GM12878 (cell line): ENCODE measurements around the gene EOLA1. TPM values are rescaled to one million over a fixed set of nuclear protein-coding genes. Genes with fewer than 3 reads are reported as not detected.

Experiments
- ATAC-seq: fragments of 200-7000 bp; cut with Tn5 transposase; 3 replicates; pipeline ENCODE4 v1.9.1; 2020; ENCODE audit warnings: mild to moderate bottlenecking, moderate library complexity
- BruUV-seq: library from RNA; stranded (reverse); fragments of 400-500 nt; replicated peaks from 2 replicates; lab custom pipeline; 2021; lab: Mats Ljungman, UMichigan
- CTCF ChIA-PET: fragments of 300-600 bp; sonication (Branson Sonifier 250); formaldehyde crosslinking; extraction: SDS; loops from one replicate; lab custom pipeline; 2021; ENCODE audit warnings: inconsistent platforms; lab: Yijun Ruan, JAX
- POLR2A ChIA-PET: fragments of 350-600 bp; formaldehyde crosslinking; extraction: SDS; loops from one replicate; lab custom pipeline; 2021; ENCODE audit warnings: inconsistent platforms; lab: Charles Lee
- RAD21 ChIA-PET: fragments of 300-600 bp; sonication (Branson Sonifier 250); formaldehyde crosslinking; loops from one replicate; lab custom pipeline; 2023; ENCODE audit warnings: antibody characterized with exemption; ENCODE audit not compliant: unreplicated experiment; lab: Charles Lee
- SMC1A ChIA-PET: fragments of 300-600 bp; sonication (Branson Sonifier 250); formaldehyde crosslinking; loops from one replicate; lab custom pipeline; 2023; ENCODE audit not compliant: unreplicated experiment, uncharacterized antibody; lab: Charles Lee
- DNase-seq: peaks from one replicate; pipeline ENCODE4 v3.0.0-alpha.2; 2011; ENCODE audit warnings: low read depth, low spot score
- FAIRE-seq: peaks from 3 replicates; lab custom pipeline; 2011; peaks lifted over from hg19 to GRCh38; lab: Jason Lieb, UNC
- H2AFZ ChIP-seq: 2 replicates; pipeline ENCODE4 v1.6.0; 2011; ENCODE audit warnings: low read depth, low read length, control low read depth; ENCODE audit not compliant: control insufficient read depth
- H3K27ac ChIP-seq: 2 replicates; pipeline ENCODE4 v1.5.1; 2011; ENCODE audit warnings: control low read depth; ENCODE audit not compliant: control insufficient read depth, insufficient read depth
- H3K27me3 ChIP-seq, 2 experiments: replicated peaks in 1 of 2; 2 replicates each; pipeline versions ENCODE4 v1.6.0 to v1.6.1; 2011; ENCODE audit warnings: low read length in 1 of 2; ENCODE audit not compliant: control insufficient read depth in 2 of 2, insufficient read depth in 2 of 2
- H3K36me3 ChIP-seq, 2 experiments: 2 replicates each; pipeline ENCODE4 v1.5.1; 2011; ENCODE audit warnings: low read length in 1 of 2; ENCODE audit not compliant: control insufficient read depth in 2 of 2, insufficient read depth in 2 of 2
- H3K4me1 ChIP-seq: 2 replicates; pipeline ENCODE4 v1.6.1; 2011; ENCODE audit warnings: mild to moderate bottlenecking, low read length, moderate library complexity, mixed read lengths; ENCODE audit not compliant: control insufficient read depth, insufficient read depth
- H3K4me2 ChIP-seq: 2 replicates; pipeline ENCODE4 v1.6.0; 2011; ENCODE audit warnings: control low read depth; ENCODE audit not compliant: control insufficient read depth, insufficient read depth
- H3K4me3 ChIP-seq: fragments of 200-600 bp; sonication (generic); 2 replicates; pipeline ENCODE4 v1.5.1; 2016
- H3K79me2 ChIP-seq: 2 replicates; pipeline ENCODE4 v1.6.0; 2011; ENCODE audit warnings: low read length; ENCODE audit not compliant: control insufficient read depth, insufficient read depth
- H3K9ac ChIP-seq: 2 replicates; pipeline ENCODE4 v1.8.0; 2011; ENCODE audit warnings: low read length, control low read depth, mixed read lengths; ENCODE audit not compliant: control insufficient read depth, insufficient read depth
- H3K9me3 ChIP-seq: replicated peaks from 3 replicates; pipeline ENCODE4 v1.5.1; 2011; ENCODE audit warnings: mild to moderate bottlenecking, low read length; ENCODE audit not compliant: control insufficient read depth, insufficient read depth
- H4K20me1 ChIP-seq: 2 replicates; pipeline ENCODE4 v1.6.0; 2011; ENCODE audit not compliant: control insufficient read depth, insufficient read depth
- ATF7 ChIP-seq: fragments of 450-650 bp; IDR thresholded peaks from 2 replicates; pipeline ENCODE4 v1.6.1; 2016; ENCODE audit warnings: low read depth, mild to moderate bottlenecking
- ETV6 ChIP-seq, 2 experiments: fragments of 450-650 bp in 1 of 2; IDR thresholded peaks in 1 of 2; conservative IDR thresholded peaks in 1 of 2; 2 replicates each; pipeline ENCODE4 v1.6.1; 2014; ENCODE audit warnings: antibody characterized with exemption in 1 of 2, borderline replicate concordance in 1 of 2, low read depth in 1 of 2, mild to moderate bottlenecking in 1 of 2, moderate library complexity in 1 of 2
- FOS ChIP-seq: IDR thresholded peaks from 3 replicates; pipeline ENCODE4 v1.6.1; 2011; ENCODE audit warnings: borderline replicate concordance; ENCODE audit not compliant: insufficient read length; ENCODE audit errors: extremely low read depth
- KLF5 ChIP-seq: fragments of 450-650 bp; IDR thresholded peaks from 2 replicates; pipeline ENCODE4 v1.6.1; 2014; ENCODE audit warnings: mild to moderate bottlenecking; ENCODE audit not compliant: partially characterized antibody
- NFYB ChIP-seq: IDR thresholded peaks from 2 replicates; pipeline ENCODE4 v1.6.1; 2011; ENCODE audit warnings: low read depth, mild to moderate bottlenecking, low read length, improper control_type of control experiment, moderate library complexity; ENCODE audit not compliant: insufficient read depth
- POLR2AphosphoS2 ChIP-seq: IDR thresholded peaks from 2 replicates; pipeline ENCODE4 v1.6.1; 2011; ENCODE audit warnings: low read depth, mild to moderate bottlenecking, low read length, improper control_type of control experiment, moderate library complexity
- SMC3 ChIP-seq: IDR thresholded peaks from 2 replicates; pipeline ENCODE4 v1.6.1; 2011; ENCODE audit warnings: low read length, improper control_type of control experiment, borderline replicate concordance
- TARDBP ChIP-seq: IDR thresholded peaks from 2 replicates; pipeline ENCODE4 v1.6.1; 2016; ENCODE audit warnings: borderline replicate concordance
- TBL1XR1 ChIP-seq: IDR thresholded peaks from 2 replicates; pipeline ENCODE4 v1.6.1; 2012; ENCODE audit warnings: low read depth, low read length, improper control_type of control experiment
- TCF7 ChIP-seq: IDR thresholded peaks from 2 replicates; pipeline ENCODE4 v1.6.1; 2014; ENCODE audit warnings: antibody characterized with exemption, borderline replicate concordance
- WGBS: methylation state at CpG from one replicate; pipeline ENCODE4 v1.1.6; 2016; ENCODE audit warnings: low lambda C conversion rate; ENCODE audit not compliant: insufficient replicate concordance, insufficient coverage; ENCODE audit errors: missing lambda C conversion rate; 5-methylcytosine and 5-hydroxymethylcytosine counted together
- in situ Hi-C: fragments of 300-500 bp; cut with MboI; formaldehyde crosslinking; loops from 9 replicates; pipeline ENCODE4 v1.14.3; 2018; ENCODE audit warnings: mixed read lengths
- intact Hi-C: fragments of 100-400 bp; cut with micrococcal nuclease; formaldehyde crosslinking; loops from one replicate; pipeline ENCODE4 v1.14.2; 2022; ENCODE audit not compliant: unreplicated experiment
- polyA plus RNA-seq, 11 experiments: library from polyadenylated mRNA; depleted of rRNA in 4 of 11; unstranded in 6 of 11; stranded (reverse) in 5 of 11; fragments of >200 nt; fragmentation: Nextera tagmentation in 4 of 11; fragmentation: Illumina TruSeq in 1 of 11; extraction: Ambion mirVana in 4 of 11; extraction: Trizol in 1 of 11; gene quantifications; 1 replicate in 1 of 11; 2 replicates in 10 of 11; pipeline versions ENCODE4 v1.2.1 to v1.2.3, GENCODE V29; 2011 to 2016; ENCODE audit warnings: inconsistent platforms in 2 of 11, missing spikeins in 2 of 11, low read depth in 1 of 11
- total RNA-seq, 4 experiments: library from RNA; depleted of rRNA in 3 of 4; stranded (reverse); fragments of >200 nt in 3 of 4; fragmentation: Illumina TruSeq in 1 of 4; extraction: Trizol in 1 of 4; gene quantifications; 2 replicates each; pipeline versions ENCODE4 v1.2.1 to v1.2.3, GENCODE V29; 2013 to 2021
- TF ChIP-seq, protein P1 (sequence below): fragments of 450-650 bp; IDR thresholded peaks from 2 replicates; pipeline ENCODE4 v1.6.1; 2017; ENCODE audit warnings: mild to moderate bottlenecking, moderate library complexity
- TF ChIP-seq, protein P2 (sequence below): IDR thresholded peaks from 2 replicates; pipeline ENCODE4 v1.6.1; 2011; ENCODE audit warnings: mild to moderate bottlenecking, low read depth, low read length, moderate library complexity; ENCODE audit not compliant: insufficient replicate concordance
- TF ChIP-seq, protein P3 (sequence below): IDR thresholded peaks from 2 replicates; pipeline ENCODE4 v1.6.1; 2012; ENCODE audit warnings: mild to moderate bottlenecking, low read depth, low read length

The EOLA1 gene
- total and polyA plus RNA-seq, 10 of the 15 experiments (the other 5 are each of a cell fraction or from before 2014, with no cell fraction given): 9.2 to 42.3 (median 24.3) TPM

DNA sequence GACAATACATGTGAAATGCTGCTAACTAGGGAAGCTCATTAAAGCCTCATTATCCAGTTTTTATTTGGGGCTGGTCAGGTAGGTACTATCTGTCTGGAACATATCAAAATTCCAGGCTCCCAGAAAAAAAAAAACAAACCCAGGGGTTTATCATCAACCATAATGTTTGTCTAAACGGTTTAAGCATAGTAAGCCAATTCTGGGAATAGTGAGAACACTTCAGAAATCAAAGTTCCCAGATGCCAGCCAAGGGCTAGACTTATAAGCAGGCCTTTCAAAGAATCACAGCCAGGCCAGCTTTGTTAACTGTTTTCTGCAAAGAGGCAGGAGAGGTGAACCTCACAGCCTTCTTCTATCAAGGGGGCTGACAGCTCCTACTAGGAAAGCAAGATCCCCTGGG is 43.8 kb upstream of the EOLA1 start (continued):
- TF ChIP-seq KLF5: no peak

DNA sequence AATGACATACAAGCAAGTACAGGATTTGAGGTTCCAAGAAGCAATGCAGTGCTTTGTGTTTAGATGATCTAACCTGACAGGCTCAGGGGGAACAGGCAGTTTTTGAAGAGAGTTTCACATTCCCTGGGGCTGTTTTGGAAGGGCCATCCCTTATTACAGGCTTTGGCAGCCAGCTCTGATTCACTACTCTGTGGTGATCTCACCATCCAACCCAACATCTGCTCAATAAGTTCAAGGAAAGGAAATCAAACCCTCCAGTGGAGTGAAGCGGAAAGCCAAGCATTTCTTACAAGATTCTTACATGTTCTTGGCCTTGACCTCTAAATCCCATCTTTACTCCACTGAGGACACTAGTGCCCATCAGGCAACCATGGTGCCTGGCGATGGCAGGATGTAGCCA is 43.2 kb upstream of the EOLA1 start:
- no peaks in the 10 kb centered on the region; the same call in 1 of the 2 replicates for H4K20me1 ChIP-seq
- RAD21 ChIA-PET: no interaction called here
- 49% methylated on average over 2 of the region's 2 CpGs for WGBS
- H3K36me3 ChIP-seq: peaks cover 5 to 10% of the 10 kb centered on the region in 2 experiments; a peak in 3 of 4 replicates
- POLR2A ChIA-PET: no interaction called here
- no peaks in the 10 kb centered on the region for H3K27me3 ChIP-seq
- CTCF ChIA-PET: no interaction called here
- H3K79me2 ChIP-seq: no peaks in the 10 kb centered on the region; the same call in 1 of the 2 replicates
- H2AFZ ChIP-seq: no peak overlapping the region
- no peak overlapping the region for H3K27ac ChIP-seq
- BruUV-seq: no TSS peak
- H3K4me1 ChIP-seq: peaks cover 21% of the 10 kb centered on the region
- H3K4me3 ChIP-seq: no peak overlapping the region
- H3K4me2 ChIP-seq: no peak overlapping the region
- FAIRE-seq (no peak), DNase-seq (no peak), ATAC-seq (no peak)
- H3K9me3 ChIP-seq: no peaks in the 10 kb centered on the region
- intact Hi-C loops: no loop called here
- SMC1A ChIA-PET: no interaction called here
- in situ Hi-C loops: no loop called here
- H3K9ac ChIP-seq: no peak overlapping the region
- TF ChIP-seq, protein P1, sequence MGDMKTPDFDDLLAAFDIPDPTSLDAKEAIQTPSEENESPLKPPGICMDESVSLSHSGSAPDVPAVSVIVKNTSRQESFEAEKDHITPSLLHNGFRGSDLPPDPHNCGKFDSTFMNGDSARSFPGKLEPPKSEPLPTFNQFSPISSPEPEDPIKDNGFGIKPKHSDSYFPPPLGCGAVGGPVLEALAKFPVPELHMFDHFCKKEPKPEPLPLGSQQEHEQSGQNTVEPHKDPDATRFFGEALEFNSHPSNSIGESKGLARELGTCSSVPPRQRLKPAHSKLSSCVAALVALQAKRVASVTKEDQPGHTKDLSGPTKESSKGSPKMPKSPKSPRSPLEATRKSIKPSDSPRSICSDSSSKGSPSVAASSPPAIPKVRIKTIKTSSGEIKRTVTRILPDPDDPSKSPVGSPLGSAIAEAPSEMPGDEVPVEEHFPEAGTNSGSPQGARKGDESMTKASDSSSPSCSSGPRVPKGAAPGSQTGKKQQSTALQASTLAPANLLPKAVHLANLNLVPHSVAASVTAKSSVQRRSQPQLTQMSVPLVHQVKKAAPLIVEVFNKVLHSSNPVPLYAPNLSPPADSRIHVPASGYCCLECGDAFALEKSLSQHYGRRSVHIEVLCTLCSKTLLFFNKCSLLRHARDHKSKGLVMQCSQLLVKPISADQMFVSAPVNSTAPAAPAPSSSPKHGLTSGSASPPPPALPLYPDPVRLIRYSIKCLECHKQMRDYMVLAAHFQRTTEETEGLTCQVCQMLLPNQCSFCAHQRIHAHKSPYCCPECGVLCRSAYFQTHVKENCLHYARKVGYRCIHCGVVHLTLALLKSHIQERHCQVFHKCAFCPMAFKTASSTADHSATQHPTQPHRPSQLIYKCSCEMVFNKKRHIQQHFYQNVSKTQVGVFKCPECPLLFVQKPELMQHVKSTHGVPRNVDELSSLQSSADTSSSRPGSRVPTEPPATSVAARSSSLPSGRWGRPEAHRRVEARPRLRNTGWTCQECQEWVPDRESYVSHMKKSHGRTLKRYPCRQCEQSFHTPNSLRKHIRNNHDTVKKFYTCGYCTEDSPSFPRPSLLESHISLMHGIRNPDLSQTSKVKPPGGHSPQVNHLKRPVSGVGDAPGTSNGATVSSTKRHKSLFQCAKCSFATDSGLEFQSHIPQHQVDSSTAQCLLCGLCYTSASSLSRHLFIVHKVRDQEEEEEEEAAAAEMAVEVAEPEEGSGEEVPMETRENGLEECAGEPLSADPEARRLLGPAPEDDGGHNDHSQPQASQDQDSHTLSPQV: no peak
- TF ChIP-seq NFYB (no peak), TCF7 (no peak), ETV6 (conservative IDR thresholded peaks at IDR 0.05 in 1 of 2, IDR thresholded peaks at IDR 0.05 in 1 of 2; ENCODE audit: borderline replicate concordance in 1 of 2, low read depth in 1 of 2) (no peak), FOS (no peak), POLR2AphosphoS2 (no peak), ATF7 (no peak), TARDBP (no peak), SMC3 (no peak), TBL1XR1 (no peak)
- TF ChIP-seq, protein P2, sequence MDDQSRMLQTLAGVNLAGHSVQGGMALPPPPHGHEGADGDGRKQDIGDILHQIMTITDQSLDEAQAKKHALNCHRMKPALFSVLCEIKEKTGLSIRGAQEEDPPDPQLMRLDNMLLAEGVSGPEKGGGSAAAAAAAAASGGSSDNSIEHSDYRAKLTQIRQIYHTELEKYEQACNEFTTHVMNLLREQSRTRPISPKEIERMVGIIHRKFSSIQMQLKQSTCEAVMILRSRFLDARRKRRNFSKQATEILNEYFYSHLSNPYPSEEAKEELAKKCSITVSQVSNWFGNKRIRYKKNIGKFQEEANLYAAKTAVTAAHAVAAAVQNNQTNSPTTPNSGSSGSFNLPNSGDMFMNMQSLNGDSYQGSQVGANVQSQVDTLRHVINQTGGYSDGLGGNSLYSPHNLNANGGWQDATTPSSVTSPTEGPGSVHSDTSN: no peak
- TF ChIP-seq, protein P3, sequence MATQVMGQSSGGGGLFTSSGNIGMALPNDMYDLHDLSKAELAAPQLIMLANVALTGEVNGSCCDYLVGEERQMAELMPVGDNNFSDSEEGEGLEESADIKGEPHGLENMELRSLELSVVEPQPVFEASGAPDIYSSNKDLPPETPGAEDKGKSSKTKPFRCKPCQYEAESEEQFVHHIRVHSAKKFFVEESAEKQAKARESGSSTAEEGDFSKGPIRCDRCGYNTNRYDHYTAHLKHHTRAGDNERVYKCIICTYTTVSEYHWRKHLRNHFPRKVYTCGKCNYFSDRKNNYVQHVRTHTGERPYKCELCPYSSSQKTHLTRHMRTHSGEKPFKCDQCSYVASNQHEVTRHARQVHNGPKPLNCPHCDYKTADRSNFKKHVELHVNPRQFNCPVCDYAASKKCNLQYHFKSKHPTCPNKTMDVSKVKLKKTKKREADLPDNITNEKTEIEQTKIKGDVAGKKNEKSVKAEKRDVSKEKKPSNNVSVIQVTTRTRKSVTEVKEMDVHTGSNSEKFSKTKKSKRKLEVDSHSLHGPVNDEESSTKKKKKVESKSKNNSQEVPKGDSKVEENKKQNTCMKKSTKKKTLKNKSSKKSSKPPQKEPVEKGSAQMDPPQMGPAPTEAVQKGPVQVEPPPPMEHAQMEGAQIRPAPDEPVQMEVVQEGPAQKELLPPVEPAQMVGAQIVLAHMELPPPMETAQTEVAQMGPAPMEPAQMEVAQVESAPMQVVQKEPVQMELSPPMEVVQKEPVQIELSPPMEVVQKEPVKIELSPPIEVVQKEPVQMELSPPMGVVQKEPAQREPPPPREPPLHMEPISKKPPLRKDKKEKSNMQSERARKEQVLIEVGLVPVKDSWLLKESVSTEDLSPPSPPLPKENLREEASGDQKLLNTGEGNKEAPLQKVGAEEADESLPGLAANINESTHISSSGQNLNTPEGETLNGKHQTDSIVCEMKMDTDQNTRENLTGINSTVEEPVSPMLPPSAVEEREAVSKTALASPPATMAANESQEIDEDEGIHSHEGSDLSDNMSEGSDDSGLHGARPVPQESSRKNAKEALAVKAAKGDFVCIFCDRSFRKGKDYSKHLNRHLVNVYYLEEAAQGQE: no peak
